ENCODE data around the gene ZNF280C.

Gene ZNF280C

DNA sequence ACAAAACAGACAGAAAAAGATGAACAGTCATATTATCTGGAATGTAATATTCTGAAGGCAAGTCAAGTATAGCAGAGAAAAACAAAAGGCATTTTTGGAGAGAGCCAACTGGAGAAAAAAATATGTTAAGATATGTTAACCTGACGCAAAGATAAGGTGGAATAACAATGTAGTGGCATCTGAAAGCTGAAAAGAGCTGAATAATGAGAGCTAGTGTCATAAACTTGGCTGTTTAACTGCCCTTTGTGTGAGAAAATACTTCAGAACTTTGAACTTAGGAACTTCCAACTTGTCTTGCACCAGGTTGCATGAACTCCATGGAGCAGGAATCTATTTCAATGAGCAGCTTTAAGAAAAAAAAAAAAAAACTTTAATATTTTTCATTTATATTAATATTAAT, 64.1 kb downstream of the ZNF280C start:
- no peak for DNase-seq (ENCODE audit: extremely low spot score)
- CTCF ChIA-PET: no interaction called here
- POLR2A ChIA-PET: no interaction called here
- TF ChIP-seq FOXA1 (IDR thresholded peaks at IDR 0.05): no peak
- TF ChIP-seq BHLHE40 (IDR thresholded peaks at IDR 0.05; ENCODE audit: borderline replicate concordance): no peak
- TF ChIP-seq SUZ12 (IDR thresholded peaks at IDR 0.05): no peak
- no peak for TF ChIP-seq L3MBTL2 (conservative IDR thresholded peaks at IDR 0.05)
- no peak for TF ChIP-seq ELF4 (IDR thresholded peaks at IDR 0.05)
- TF ChIP-seq FOXK2 (IDR thresholded peaks at IDR 0.05): no peak
- no peak for TF ChIP-seq FOXM1 (IDR thresholded peaks at IDR 0.05; ENCODE audit: borderline replicate concordance)
- TF ChIP-seq HDGF (IDR thresholded peaks at IDR 0.05; ENCODE audit: borderline replicate concordance): no peak
- TF ChIP-seq ARNT (IDR thresholded peaks at IDR 0.05): no peak
- no peak for TF ChIP-seq LEF1 (IDR thresholded peaks at IDR 0.05; ENCODE audit: borderline replicate concordance)
- no peak for TF ChIP-seq NFRKB (IDR thresholded peaks at IDR 0.05)
- no peak for TF ChIP-seq TARDBP (IDR thresholded peaks at IDR 0.05)
- no peak for TF ChIP-seq CTBP1 (IDR thresholded peaks at IDR 0.05; ENCODE audit: borderline replicate concordance)
- TF ChIP-seq, protein P1, sequence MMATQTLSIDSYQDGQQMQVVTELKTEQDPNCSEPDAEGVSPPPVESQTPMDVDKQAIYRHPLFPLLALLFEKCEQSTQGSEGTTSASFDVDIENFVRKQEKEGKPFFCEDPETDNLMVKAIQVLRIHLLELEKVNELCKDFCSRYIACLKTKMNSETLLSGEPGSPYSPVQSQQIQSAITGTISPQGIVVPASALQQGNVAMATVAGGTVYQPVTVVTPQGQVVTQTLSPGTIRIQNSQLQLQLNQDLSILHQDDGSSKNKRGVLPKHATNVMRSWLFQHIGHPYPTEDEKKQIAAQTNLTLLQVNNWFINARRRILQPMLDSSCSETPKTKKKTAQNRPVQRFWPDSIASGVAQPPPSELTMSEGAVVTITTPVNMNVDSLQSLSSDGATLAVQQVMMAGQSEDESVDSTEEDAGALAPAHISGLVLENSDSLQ (IDR thresholded peaks at IDR 0.05): no peak
- no peak for TF ChIP-seq SP1 (IDR thresholded peaks at IDR 0.05)
- TF ChIP-seq ZNF384 (IDR thresholded peaks at IDR 0.05): no peak

DNA sequence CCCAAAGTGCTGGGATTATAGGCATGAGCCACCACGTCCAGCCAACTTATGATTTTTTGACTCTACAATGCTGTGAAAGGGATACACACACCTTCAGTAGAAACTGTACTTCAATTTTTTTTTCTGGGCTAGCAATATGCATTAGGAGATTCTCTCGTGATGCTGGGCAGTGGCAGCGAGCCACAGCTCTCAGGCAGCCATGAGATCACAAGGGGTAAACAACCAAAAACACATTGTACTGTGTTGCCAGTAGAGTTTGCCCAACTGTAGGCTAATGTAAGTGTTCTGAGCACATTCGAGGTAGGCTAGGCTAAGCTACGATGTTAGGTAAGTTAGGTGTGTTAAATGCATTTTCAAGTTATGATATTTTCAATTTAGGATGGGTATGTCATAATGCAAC, 71.2 kb downstream of the ZNF280C start:
- no peak for DNase-seq (ENCODE audit: extremely low spot score)
- POLR2A ChIA-PET: no interaction called here
- no peak for TF ChIP-seq ELF4 (IDR thresholded peaks at IDR 0.05)
- TF ChIP-seq FOXM1 (IDR thresholded peaks at IDR 0.05; ENCODE audit: borderline replicate concordance): no peak
- CTCF ChIA-PET: no interaction called here

DNA sequence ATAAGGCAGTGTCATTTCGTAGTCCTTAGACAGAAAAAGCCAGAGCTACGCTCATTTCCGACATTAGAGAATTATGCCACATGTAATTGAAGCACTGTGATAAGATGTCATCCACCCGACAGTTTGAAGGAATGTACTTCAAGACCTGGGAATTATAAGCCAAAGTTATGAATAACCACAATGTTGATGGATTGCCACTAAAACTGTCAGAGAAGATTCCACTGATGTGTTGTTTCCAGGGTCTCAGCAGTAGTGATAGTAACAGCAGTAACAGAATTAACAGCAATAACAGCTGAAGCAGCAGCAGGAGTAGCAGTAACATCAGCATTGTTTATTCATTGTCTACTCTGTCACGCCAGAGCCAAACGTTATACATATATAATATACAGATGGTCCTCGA, 72.2 kb downstream of the ZNF280C start:
- no peak for DNase-seq (ENCODE audit: extremely low spot score)
- ChIA-PET CTCF (interaction anchor here (1.1 kb wide), 1 partner anchor 117 kb away, joined by 3 read pairs; no protein-coding TSS in a partner anchor), POLR2A (no interaction called here)
- no peak for TF ChIP-seq NFRKB (IDR thresholded peaks at IDR 0.05)
- no peak for TF ChIP-seq ELF4 (IDR thresholded peaks at IDR 0.05)
- no peak for TF ChIP-seq ARNT (IDR thresholded peaks at IDR 0.05)
- no peak for TF ChIP-seq ZNF384 (IDR thresholded peaks at IDR 0.05)
- no peak for TF ChIP-seq CTBP1 (IDR thresholded peaks at IDR 0.05; ENCODE audit: borderline replicate concordance)
- TF ChIP-seq SUZ12 (IDR thresholded peaks at IDR 0.05): no peak
- TF ChIP-seq HDGF (IDR thresholded peaks at IDR 0.05; ENCODE audit: borderline replicate concordance): no peak
- TF ChIP-seq L3MBTL2 (conservative IDR thresholded peaks at IDR 0.05): no peak
- TF ChIP-seq TARDBP (IDR thresholded peaks at IDR 0.05): no peak

DNA sequence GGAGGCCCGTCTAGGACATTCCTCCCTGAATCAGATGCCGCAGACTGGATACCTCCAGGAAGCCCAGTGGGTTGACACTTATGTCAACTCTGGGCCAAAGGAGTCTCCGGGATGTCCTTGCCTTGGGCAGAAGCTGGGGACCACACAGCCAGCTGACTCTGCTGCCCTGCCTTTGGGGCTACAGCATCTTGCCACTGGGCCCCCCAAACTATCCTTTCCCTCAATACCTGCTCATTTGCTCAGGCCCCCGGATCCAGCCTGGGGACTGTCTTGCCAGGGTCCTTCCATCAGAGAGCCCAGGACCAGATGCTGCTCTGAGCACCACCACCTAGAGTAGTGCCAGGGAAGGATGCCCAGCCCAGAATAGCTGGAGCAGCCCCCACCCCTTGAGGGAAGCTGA, 77.9 kb downstream of the ZNF280C start:
- ChIA-PET CTCF (interaction anchor here (0.6 to 1.6 kb wide), 4 partner anchors 22 to 130 kb away, joined by 3 to 4 read pairs (median 3); no protein-coding TSS in a partner anchor), POLR2A (interaction anchor here (1.0 kb wide), 1 partner anchor 15 kb away, joined by 3 read pairs; no protein-coding TSS in a partner anchor)
- no peak for TF ChIP-seq SP1 (IDR thresholded peaks at IDR 0.05)
- no peak for TF ChIP-seq ELF4 (IDR thresholded peaks at IDR 0.05)
- no peak for TF ChIP-seq CTBP1 (IDR thresholded peaks at IDR 0.05; ENCODE audit: borderline replicate concordance)
- TF ChIP-seq HDGF (IDR thresholded peaks at IDR 0.05; ENCODE audit: borderline replicate concordance): no peak
- TF ChIP-seq FOXM1 (IDR thresholded peaks at IDR 0.05; ENCODE audit: borderline replicate concordance): no peak
- TF ChIP-seq NFRKB (IDR thresholded peaks at IDR 0.05): no peak
- no peak for TF ChIP-seq LEF1 (IDR thresholded peaks at IDR 0.05; ENCODE audit: borderline replicate concordance)
- TF ChIP-seq ZNF384 (IDR thresholded peaks at IDR 0.05): no peak
- no peak for TF ChIP-seq L3MBTL2 (conservative IDR thresholded peaks at IDR 0.05)
- TF ChIP-seq FOXK2 (IDR thresholded peaks at IDR 0.05): no peak
- TF ChIP-seq, protein P1 (IDR thresholded peaks at IDR 0.05): no peak
- TF ChIP-seq ARNT (IDR thresholded peaks at IDR 0.05): no peak
- no peak for TF ChIP-seq BHLHE40 (IDR thresholded peaks at IDR 0.05; ENCODE audit: borderline replicate concordance)
- no peak for TF ChIP-seq SUZ12 (IDR thresholded peaks at IDR 0.05)
- TF ChIP-seq FOXA1 (IDR thresholded peaks at IDR 0.05): no peak
- no peak for DNase-seq (ENCODE audit: extremely low spot score)

DNA sequence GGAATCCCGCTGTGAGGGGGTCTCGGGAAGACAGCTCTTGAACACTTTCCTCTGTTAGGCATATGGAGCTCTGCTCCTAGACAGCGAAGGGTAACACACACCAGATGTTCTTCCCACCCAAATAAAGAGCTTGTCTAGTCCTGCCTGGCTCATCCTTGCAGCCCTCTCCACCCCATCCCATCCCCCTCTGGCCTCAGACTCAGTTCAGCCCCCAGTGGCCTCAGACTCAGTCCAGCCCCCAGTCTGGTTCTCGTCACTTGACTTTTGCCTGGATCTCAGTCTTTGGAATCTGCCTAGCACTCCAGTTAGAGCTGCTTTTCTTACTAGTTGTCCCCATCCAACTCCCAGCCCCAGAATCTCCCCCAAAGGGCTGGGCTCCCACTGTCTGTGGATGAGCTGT, 82.0 kb downstream of the ZNF280C start:
- ChIA-PET POLR2A (interaction anchor here (2.4 kb wide), 1 partner anchor 21 kb away, joined by 11 read pairs; the partner anchor contains the start of gene AIFM1), CTCF (interaction anchor here (0.6 to 1.5 kb wide), 3 partner anchors 11 to 496 kb away, joined by 3 to 4 read pairs (median 3); no protein-coding TSS in a partner anchor)
- TF ChIP-seq ELF4 (IDR thresholded peaks at IDR 0.05) (no peak), ARNT (IDR thresholded peaks at IDR 0.05) (no peak), NFRKB (IDR thresholded peaks at IDR 0.05) (no peak), CTBP1 (IDR thresholded peaks at IDR 0.05; ENCODE audit: borderline replicate concordance) (no peak), TARDBP (IDR thresholded peaks at IDR 0.05) (no peak)
- TF ChIP-seq, protein P1 (IDR thresholded peaks at IDR 0.05): no peak
- DNase-seq (ENCODE audit: extremely low spot score): no peak

DNA sequence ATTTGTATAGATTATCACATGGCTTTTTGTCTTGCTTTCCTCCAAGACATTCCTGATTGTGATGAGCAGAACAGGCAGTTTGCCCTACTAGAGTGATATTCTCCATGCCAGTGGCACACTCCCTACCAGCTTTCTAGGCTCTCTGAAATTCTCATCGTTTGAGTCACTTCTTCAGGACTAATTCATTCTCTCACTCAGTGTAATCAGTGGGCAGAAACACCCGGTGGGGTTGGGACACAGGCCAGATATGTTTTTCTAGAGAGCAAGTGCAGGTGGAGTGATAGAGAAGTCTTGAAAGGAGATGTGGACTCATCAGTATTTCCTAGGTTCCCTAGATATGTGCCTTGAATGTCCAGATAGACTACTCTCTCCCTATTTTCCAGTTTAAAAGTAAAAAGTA, 83.8 kb downstream of the ZNF280C start:
- TF ChIP-seq TARDBP (IDR thresholded peaks at IDR 0.05) (no peak), NFRKB (IDR thresholded peaks at IDR 0.05) (no peak), L3MBTL2 (conservative IDR thresholded peaks at IDR 0.05) (no peak), ARNT (IDR thresholded peaks at IDR 0.05) (no peak), FOXM1 (IDR thresholded peaks at IDR 0.05; ENCODE audit: borderline replicate concordance) (no peak), HDGF (IDR thresholded peaks at IDR 0.05; ENCODE audit: borderline replicate concordance) (no peak), LEF1 (IDR thresholded peaks at IDR 0.05; ENCODE audit: borderline replicate concordance) (no peak)
- TF ChIP-seq, protein P1 (IDR thresholded peaks at IDR 0.05): no peak
- DNase-seq (ENCODE audit: extremely low spot score): no peak
- ChIA-PET CTCF (no interaction called here), POLR2A (no interaction called here)
